GM12878 (cell line): ENCODE results near the gene PHF14. TPM values are rescaled to one million over a fixed set of nuclear protein-coding genes. Genes with fewer than 3 reads are reported as not detected.

Experiments used
- ASH2L ChIP-seq: fragments of 300-600, 200-600 bp; sonication (generic); IDR thresholded peaks from 2 replicates; pipeline ENCODE4 v1.6.1; 2017; ENCODE audit warnings: low read depth, mild to moderate bottlenecking, borderline replicate concordance
- BHLHE40 ChIP-seq, 2 experiments: fragments of 450-650 bp in 1 of 2; IDR thresholded peaks; 2 replicates each; pipeline ENCODE4 v1.6.1; 2011 to 2017; ENCODE audit warnings: low read depth in 2 of 2, borderline replicate concordance in 1 of 2, improper control_type of control experiment in 1 of 2, low read length in 1 of 2, mild to moderate bottlenecking in 1 of 2
- CBX5 ChIP-seq: sonication (generic); IDR thresholded peaks from 2 replicates; pipeline ENCODE4 v1.6.1; 2016; ENCODE audit warnings: low read depth, moderate library complexity, mild to moderate bottlenecking, inconsistent platforms
- FOS ChIP-seq: IDR thresholded peaks from 3 replicates; pipeline ENCODE4 v1.6.1; 2011; ENCODE audit warnings: borderline replicate concordance; ENCODE audit not compliant: insufficient read length; ENCODE audit errors: extremely low read depth
- IRF4 ChIP-seq: IDR thresholded peaks from 2 replicates; pipeline ENCODE4 v1.6.1; 2011; ENCODE audit warnings: low read depth, low read length
- NBN ChIP-seq: fragments of 450-650 bp; IDR thresholded peaks from 2 replicates; pipeline ENCODE4 v1.6.1; 2016
- SMAD1 ChIP-seq: fragments of 450-650 bp; IDR thresholded peaks from 2 replicates; pipeline ENCODE4 v1.6.1; 2018; ENCODE audit warnings: mild to moderate bottlenecking, low read depth; ENCODE audit not compliant: partially characterized antibody
- YY1 ChIP-seq: IDR thresholded peaks from 2 replicates; pipeline ENCODE4 v1.6.1; 2011; ENCODE audit warnings: low read depth, mild to moderate bottlenecking, low read length
- polyA plus RNA-seq, 11 experiments: library from polyadenylated mRNA; depleted of rRNA in 4 of 11; unstranded in 6 of 11; stranded (reverse) in 5 of 11; fragments of >200 nt; fragmentation: Nextera tagmentation in 4 of 11; fragmentation: Illumina TruSeq in 1 of 11; extraction: Ambion mirVana in 4 of 11; extraction: Trizol in 1 of 11; gene quantifications; 1 replicate in 1 of 11; 2 replicates in 10 of 11; pipeline versions ENCODE4 v1.2.1 to v1.2.3, GENCODE V29; 2011 to 2016; ENCODE audit warnings: inconsistent platforms in 2 of 11, missing spikeins in 2 of 11, low read depth in 1 of 11
- total RNA-seq, 4 experiments: library from RNA; depleted of rRNA in 3 of 4; stranded (reverse); fragments of >200 nt in 3 of 4; fragmentation: Illumina TruSeq in 1 of 4; extraction: Trizol in 1 of 4; gene quantifications; 2 replicates each; pipeline versions ENCODE4 v1.2.1 to v1.2.3, GENCODE V29; 2013 to 2021
- TF ChIP-seq, protein P1 (sequence below): fragments of 450-650 bp; IDR thresholded peaks from 2 replicates; pipeline ENCODE4 v1.6.1; 2017; ENCODE audit warnings: mild to moderate bottlenecking, moderate library complexity
- TF ChIP-seq, protein P2 (sequence below): IDR thresholded peaks from 2 replicates; pipeline ENCODE4 v1.6.1; 2011; ENCODE audit warnings: low read depth, mild to moderate bottlenecking, low read length, moderate library complexity, borderline replicate concordance; ENCODE audit errors: extremely low read depth
- TF ChIP-seq, protein P3 (sequence below): fragments of 450-650 bp; IDR thresholded peaks from 2 replicates; pipeline ENCODE4 v1.6.1; 2017; ENCODE audit warnings: mild to moderate bottlenecking, moderate library complexity

PHF14 gene
- total and polyA plus RNA-seq, 10 of the 15 experiments (the other 5 are each of a cell fraction or from before 2014, with no cell fraction given): 21.3 to 47.1 (median 29.9) TPM

DNA sequence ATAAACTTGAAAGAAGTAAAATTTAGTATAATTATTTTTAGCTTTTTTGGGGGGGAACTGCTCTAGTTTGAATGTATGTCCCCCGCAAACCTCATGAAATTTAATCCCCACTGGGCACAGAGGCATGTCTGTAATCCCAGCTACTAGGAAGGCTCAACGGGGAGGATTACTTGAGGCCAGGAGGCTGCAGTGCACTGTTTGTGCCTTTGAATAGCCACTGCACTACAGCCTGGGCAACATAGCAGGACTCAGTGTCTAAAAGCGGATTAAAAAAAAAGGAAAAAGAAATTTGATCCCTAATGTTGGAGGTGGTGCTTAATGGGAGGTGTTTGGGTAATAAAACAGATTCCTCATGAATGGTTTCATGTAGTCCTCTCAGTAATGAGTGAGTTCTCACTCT lies 43.1 kb upstream of the PHF14 start (continued):
- TF ChIP-seq, protein P1, sequence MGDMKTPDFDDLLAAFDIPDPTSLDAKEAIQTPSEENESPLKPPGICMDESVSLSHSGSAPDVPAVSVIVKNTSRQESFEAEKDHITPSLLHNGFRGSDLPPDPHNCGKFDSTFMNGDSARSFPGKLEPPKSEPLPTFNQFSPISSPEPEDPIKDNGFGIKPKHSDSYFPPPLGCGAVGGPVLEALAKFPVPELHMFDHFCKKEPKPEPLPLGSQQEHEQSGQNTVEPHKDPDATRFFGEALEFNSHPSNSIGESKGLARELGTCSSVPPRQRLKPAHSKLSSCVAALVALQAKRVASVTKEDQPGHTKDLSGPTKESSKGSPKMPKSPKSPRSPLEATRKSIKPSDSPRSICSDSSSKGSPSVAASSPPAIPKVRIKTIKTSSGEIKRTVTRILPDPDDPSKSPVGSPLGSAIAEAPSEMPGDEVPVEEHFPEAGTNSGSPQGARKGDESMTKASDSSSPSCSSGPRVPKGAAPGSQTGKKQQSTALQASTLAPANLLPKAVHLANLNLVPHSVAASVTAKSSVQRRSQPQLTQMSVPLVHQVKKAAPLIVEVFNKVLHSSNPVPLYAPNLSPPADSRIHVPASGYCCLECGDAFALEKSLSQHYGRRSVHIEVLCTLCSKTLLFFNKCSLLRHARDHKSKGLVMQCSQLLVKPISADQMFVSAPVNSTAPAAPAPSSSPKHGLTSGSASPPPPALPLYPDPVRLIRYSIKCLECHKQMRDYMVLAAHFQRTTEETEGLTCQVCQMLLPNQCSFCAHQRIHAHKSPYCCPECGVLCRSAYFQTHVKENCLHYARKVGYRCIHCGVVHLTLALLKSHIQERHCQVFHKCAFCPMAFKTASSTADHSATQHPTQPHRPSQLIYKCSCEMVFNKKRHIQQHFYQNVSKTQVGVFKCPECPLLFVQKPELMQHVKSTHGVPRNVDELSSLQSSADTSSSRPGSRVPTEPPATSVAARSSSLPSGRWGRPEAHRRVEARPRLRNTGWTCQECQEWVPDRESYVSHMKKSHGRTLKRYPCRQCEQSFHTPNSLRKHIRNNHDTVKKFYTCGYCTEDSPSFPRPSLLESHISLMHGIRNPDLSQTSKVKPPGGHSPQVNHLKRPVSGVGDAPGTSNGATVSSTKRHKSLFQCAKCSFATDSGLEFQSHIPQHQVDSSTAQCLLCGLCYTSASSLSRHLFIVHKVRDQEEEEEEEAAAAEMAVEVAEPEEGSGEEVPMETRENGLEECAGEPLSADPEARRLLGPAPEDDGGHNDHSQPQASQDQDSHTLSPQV: no peak
- TF ChIP-seq IRF4: no peak
- no peak for TF ChIP-seq CBX5
- TF ChIP-seq YY1: no peak
- TF ChIP-seq SMAD1: no peak
- TF ChIP-seq, protein P2, sequence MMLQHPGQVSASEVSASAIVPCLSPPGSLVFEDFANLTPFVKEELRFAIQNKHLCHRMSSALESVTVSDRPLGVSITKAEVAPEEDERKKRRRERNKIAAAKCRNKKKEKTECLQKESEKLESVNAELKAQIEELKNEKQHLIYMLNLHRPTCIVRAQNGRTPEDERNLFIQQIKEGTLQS: no peak
- TF ChIP-seq, protein P3, sequence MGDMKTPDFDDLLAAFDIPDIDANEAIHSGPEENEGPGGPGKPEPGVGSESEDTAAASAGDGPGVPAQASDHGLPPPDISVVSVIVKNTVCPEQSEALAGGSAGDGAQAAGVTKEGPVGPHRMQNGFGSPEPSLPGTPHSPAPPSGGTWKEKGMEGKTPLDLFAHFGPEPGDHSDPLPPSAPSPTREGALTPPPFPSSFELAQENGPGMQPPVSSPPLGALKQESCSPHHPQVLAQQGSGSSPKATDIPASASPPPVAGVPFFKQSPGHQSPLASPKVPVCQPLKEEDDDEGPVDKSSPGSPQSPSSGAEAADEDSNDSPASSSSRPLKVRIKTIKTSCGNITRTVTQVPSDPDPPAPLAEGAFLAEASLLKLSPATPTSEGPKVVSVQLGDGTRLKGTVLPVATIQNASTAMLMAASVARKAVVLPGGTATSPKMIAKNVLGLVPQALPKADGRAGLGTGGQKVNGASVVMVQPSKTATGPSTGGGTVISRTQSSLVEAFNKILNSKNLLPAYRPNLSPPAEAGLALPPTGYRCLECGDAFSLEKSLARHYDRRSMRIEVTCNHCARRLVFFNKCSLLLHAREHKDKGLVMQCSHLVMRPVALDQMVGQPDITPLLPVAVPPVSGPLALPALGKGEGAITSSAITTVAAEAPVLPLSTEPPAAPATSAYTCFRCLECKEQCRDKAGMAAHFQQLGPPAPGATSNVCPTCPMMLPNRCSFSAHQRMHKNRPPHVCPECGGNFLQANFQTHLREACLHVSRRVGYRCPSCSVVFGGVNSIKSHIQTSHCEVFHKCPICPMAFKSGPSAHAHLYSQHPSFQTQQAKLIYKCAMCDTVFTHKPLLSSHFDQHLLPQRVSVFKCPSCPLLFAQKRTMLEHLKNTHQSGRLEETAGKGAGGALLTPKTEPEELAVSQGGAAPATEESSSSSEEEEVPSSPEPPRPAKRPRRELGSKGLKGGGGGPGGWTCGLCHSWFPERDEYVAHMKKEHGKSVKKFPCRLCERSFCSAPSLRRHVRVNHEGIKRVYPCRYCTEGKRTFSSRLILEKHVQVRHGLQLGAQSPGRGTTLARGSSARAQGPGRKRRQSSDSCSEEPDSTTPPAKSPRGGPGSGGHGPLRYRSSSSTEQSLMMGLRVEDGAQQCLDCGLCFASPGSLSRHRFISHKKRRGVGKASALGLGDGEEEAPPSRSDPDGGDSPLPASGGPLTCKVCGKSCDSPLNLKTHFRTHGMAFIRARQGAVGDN: no peak
- TF ChIP-seq NBN: no peak
- TF ChIP-seq BHLHE40 (IDR thresholded peaks at IDR 0.05; ENCODE audit: borderline replicate concordance in 1 of 2, low read depth in 2 of 2, low read length in 1 of 2): no peak
- no peak for TF ChIP-seq ASH2L
- no peak for TF ChIP-seq FOS
